GM18508 (cell line): ENCODE data around the gene FAAP100.

ENCODE experiments used
- ATAC-seq: cut with Tn5 transposase; IDR thresholded peaks from one replicate; pipeline ENCODE4 v1.9.1; 2021; ENCODE audit warnings: moderate number of reproducible peaks; ENCODE audit not compliant: insufficient read depth, unreplicated experiment

The FAAP100 gene

GRCh38 chr17:81527591-81528383 lies 24.4 kb downstream of the FAAP100 start, which contains the start of gene FSCN2:
FSCN2 (plus strand) TSS chr17:81528377; CDS start chr17:81528532, 155 bp downstream.
- no peak for ATAC-seq

GRCh38 chr17:81526662-81527571 lies 25.2 kb downstream of the FAAP100 start:
- no peak for ATAC-seq

GRCh38 chr17:81524865-81525159 lies 27.3 kb downstream of the FAAP100 start:
- no peak for ATAC-seq

GRCh38 chr17:81524039-81524864 lies 27.9 kb downstream of the FAAP100 start:
- no peak for ATAC-seq

GRCh38 chr17:81523402-81524038 lies 28.6 kb downstream of the FAAP100 start:
- no peak for ATAC-seq

GRCh38 chr17:81522491-81523401 lies 29.4 kb downstream of the FAAP100 start:
- no peak for ATAC-seq

GRCh38 chr17:81520021-81520901 lies 31.9 kb downstream of the FAAP100 start:
- no peak for ATAC-seq

- ATAC-seq: no peak
Observed at GRCh38 chr17:81519284-81520020, 32.7 kb downstream of the FAAP100 start.

- no peak for ATAC-seq
Observed at GRCh38 chr17:81518785-81519283, 33.3 kb downstream of the FAAP100 start.

- no peak for ATAC-seq
Observed at GRCh38 chr17:81518113-81518784, 33.9 kb downstream of the FAAP100 start.

- ATAC-seq: no peak
Observed at GRCh38 chr17:81517339-81518112, 34.6 kb downstream of the FAAP100 start.

- no peak for ATAC-seq
Observed at GRCh38 chr17:81517009-81517338, 35.2 kb downstream of the FAAP100 start.

- ATAC-seq: no peak
Observed at GRCh38 chr17:81516439-81516838, 35.7 kb downstream of the FAAP100 start.

GRCh38 chr17:81515530-81516041 lies 36.6 kb downstream of the FAAP100 start:
- no peak for ATAC-seq

GRCh38 chr17:81514739-81515529 lies 37.2 kb downstream of the FAAP100 start:
- ATAC-seq: no peak
